Central memory CD8-positive, alpha-beta T cell (primary cell): Measurements from ENCODE around the gene SEC14L6.

Source experiments
- ATAC-seq: fragments of 150-1000 bp; cut with Tn5 transposase; replicated peaks from 2 replicates; pipeline ENCODE4 v1.10.0; 2022; ENCODE audit warnings: mild to moderate bottlenecking, moderate FRiP score, moderate number of reproducible peaks; ENCODE audit not compliant: poor library complexity, severe bottlenecking; ENCODE audit errors: extremely low read depth
- DNase-seq, 2 donors: peaks; one replicate each; pipeline ENCODE4 v3.0.0; 2021; ENCODE audit warnings: low spot score in 2 of 2
- H3K27ac Mint-ChIP-seq: one replicate; pipeline ENCODE4 v1.8.0; 2022; ENCODE audit warnings: low read depth, mild to moderate bottlenecking, moderate library complexity, mixed read lengths
- H3K27me3 Mint-ChIP-seq: one replicate; pipeline ENCODE4 v1.8.0; 2022; ENCODE audit warnings: mixed read lengths
- H3K36me3 Mint-ChIP-seq: one replicate; pipeline ENCODE4 v1.8.0; 2022; ENCODE audit warnings: mild to moderate bottlenecking, moderate library complexity, mixed read lengths; ENCODE audit not compliant: insufficient read depth
- H3K4me1 Mint-ChIP-seq: one replicate; pipeline ENCODE4 v1.8.0; 2022; ENCODE audit warnings: mixed read lengths
- H3K4me3 Mint-ChIP-seq: one replicate; pipeline ENCODE4 v1.8.0; 2022; ENCODE audit warnings: mild to moderate bottlenecking, moderate library complexity, mixed read lengths
- H3K9me3 Mint-ChIP-seq: one replicate; pipeline ENCODE4 v1.8.0; 2022; ENCODE audit warnings: mixed read lengths

SEC14L6 gene

GRCh38 chr22:30474683-30475424, 71.7 kb downstream of the SEC14L6 start:
- Mint-ChIP-seq H3K4me3 (no peak overlapping the region), H3K9me3 (no peaks in the 10 kb centered on the region), H3K36me3 (peaks cover 2% of the 10 kb centered on the region), H3K27me3 (peaks cover 31% of the 10 kb centered on the region), H3K4me1 (peaks cover 16% of the 10 kb centered on the region), H3K27ac (no peak overlapping the region)
- peak in 1 of 2 donors; percentile 23 for DNase-seq
- peak; percentile 55 for ATAC-seq

DNA sequence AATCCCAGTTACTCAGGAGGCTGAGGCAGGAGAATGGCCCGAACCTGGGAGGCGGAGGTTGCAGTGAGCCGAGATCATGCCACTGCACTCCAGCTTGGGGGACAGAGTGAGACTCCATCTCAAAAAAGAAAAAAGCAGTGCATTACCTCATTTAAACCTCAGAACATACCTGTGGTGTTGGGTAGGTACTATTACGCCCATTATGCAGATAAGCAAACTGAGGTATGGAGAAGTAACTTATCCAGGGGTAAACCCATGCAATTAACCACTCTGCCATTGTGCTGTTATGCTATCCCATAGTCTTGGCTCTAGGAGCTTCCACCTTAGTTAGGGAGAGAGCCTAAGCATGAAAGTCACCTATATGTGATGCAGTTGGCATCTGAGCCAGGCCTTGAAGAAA, 72.4 kb downstream of the SEC14L6 start:
- Mint-ChIP-seq H3K4me3 (no peak overlapping the region), H3K36me3 (peaks cover 2% of the 10 kb centered on the region), H3K27ac (no peak overlapping the region), H3K4me1 (peaks cover 16% of the 10 kb centered on the region), H3K9me3 (no peaks in the 10 kb centered on the region), H3K27me3 (peaks cover 31% of the 10 kb centered on the region)
- no peak for DNase-seq
- no peak for ATAC-seq

GRCh38 chr22:30472994-30473720, 73.4 kb downstream of the SEC14L6 start:
- ATAC-seq, result peak; percentile 89
- Mint-ChIP-seq H3K36me3 (peaks cover 2% of the 10 kb centered on the region), H3K4me1 (peaks cover 16% of the 10 kb centered on the region), H3K9me3 (no peaks in the 10 kb centered on the region), H3K27ac (peak overlapping the region; percentile 64), H3K4me3 (no peak overlapping the region), H3K27me3 (peaks cover 37% of the 10 kb centered on the region)
- DNase-seq, result peak in 1 of 2 donors; percentile 14
